OCI-LY1 (cell line): Measurements from ENCODE around the gene SEMA5A.

Experiments
- CTCF ChIP-seq: fragments of 200-600 bp; sonication (generic), shearing (Covaris generic); IDR thresholded peaks from 2 replicates; pipeline ENCODE4 v1.5.1; 2017; ENCODE audit warnings: mild to moderate bottlenecking, antibody characterized with exemption, low read length, moderate library complexity, mixed read lengths
- EZH2 ChIP-seq: fragments of 200-600 bp; sonication (generic), shearing (Covaris generic); IDR thresholded peaks from 2 replicates; pipeline ENCODE4 v1.8.0; 2017; ENCODE audit warnings: borderline replicate concordance, mixed run types, mild to moderate bottlenecking, antibody characterized with exemption, low read length, moderate library complexity, mixed read lengths

GRCh38 chr5:9335754-9336495 lies 209.9 kb downstream of the SEMA5A start:
- TF ChIP-seq CTCF (no peak), EZH2 (no peak)
